HG03108 (cell line): ENCODE results near the gene ARHGEF10L.

Experiments used
- ATAC-seq: cut with Tn5 transposase; IDR thresholded peaks from one replicate; pipeline ENCODE4 v1.9.1; 2021; ENCODE audit warnings: moderate library complexity; ENCODE audit not compliant: unreplicated experiment

The ARHGEF10L gene

DNA sequence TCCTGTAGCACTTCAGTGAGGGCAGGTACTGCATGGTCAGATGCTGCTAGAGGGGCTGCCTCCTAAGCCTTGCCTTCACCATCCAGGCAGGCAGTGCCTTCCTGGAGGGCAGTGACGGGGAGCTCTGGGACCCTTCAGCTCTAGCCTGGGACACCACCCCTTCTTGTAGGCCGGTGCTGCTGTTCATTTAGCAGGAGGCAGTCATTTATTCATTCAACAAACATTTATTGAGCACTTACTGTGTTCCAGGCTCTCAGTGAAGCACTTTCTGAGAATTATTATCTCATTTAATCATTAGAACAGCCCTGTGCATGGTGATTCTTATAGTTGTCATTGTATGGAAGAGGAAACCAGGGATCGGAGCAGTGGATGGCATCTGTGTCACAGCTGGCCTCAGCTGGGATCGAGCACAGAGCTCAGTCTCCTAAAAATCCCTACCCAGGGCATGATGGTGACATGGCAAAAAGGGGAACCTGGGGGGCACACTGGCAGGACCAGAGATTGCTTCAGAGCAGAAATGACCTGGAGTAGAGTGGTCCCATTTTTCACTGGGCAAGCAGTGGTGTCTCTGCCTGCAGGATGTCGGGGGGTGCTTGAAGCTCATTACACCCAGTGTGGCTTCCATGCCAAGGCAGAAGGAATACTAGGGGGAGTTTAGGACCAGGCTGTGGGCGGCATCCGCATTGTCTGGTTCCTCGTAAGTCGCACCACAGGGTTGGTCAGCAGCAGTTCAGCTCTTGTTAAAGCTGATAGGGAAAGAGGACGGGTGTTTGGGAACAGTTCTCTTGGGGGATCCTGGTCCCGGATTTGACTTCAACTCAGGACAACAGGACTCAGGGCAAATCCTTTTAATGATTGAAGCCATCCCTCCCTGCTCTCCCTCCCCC, 28.8 kb downstream of the ARHGEF10L start:
- ATAC-seq: no peak

DNA sequence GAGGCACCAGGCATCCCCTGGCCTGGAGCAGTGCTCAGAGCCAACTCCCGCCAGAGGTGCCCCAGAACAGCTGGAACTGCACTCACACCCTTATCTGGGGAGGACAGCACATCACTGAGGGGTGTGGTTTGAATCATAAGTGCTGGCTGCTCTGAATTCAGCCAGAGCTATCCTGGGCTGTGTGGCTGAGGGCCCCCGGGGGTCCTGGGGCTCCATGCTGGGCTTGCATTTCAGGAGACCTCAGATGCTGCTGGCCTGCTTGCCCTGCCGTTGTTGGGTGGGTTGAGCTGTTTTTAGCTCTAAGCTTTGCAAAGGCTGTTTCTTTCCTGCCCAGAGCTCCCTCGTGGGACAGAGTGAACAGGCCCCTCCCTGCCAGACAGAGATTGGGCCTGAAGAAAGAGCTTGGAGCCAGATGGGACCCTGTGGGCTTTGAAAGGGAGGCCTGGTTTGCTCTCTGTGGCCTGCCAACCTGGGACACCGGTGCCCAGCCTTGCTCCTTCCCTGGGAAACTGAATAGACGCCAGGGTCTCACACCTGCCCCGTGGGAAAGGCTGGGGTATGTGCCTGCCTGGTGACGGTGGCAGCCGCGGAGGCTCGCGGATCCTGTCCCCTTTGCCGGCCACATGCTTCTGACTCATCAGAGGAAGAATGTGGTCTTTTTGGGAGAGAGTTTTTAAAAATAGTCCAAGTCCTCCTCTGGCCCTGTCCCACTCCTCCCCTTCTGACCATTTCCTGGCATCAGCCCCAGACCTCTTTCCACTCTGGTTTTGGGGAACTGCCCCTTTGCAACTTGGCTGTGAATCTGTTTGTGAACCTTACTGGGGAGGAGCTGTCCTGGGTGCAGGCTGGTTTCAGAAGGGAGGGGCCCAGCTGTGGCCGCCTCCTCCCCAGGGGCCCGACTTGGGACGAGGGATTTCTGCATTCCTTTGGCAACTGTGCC, 30.0 kb downstream of the ARHGEF10L start:
- no peak for ATAC-seq

DNA sequence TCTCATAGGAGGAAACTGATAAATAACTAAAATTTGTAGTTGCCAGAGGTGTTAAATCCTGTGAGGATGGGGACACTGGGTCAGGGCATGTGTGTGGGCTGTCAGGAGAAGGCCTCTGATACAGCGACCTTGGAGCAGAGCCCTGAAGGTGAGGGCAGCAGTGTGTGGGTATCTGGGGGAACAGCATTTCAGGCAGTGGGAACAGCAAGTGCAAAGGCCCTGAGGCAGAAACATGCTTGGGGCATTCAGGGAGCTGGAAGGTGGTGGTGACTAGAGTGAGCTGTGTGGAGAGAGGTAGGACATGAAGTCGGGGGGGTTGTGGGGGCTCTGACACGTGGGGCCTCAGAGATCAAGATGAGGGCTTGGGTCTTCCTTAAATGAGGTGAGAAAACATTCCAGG, 30.7 kb downstream of the ARHGEF10L start:
- ATAC-seq: no peak

DNA sequence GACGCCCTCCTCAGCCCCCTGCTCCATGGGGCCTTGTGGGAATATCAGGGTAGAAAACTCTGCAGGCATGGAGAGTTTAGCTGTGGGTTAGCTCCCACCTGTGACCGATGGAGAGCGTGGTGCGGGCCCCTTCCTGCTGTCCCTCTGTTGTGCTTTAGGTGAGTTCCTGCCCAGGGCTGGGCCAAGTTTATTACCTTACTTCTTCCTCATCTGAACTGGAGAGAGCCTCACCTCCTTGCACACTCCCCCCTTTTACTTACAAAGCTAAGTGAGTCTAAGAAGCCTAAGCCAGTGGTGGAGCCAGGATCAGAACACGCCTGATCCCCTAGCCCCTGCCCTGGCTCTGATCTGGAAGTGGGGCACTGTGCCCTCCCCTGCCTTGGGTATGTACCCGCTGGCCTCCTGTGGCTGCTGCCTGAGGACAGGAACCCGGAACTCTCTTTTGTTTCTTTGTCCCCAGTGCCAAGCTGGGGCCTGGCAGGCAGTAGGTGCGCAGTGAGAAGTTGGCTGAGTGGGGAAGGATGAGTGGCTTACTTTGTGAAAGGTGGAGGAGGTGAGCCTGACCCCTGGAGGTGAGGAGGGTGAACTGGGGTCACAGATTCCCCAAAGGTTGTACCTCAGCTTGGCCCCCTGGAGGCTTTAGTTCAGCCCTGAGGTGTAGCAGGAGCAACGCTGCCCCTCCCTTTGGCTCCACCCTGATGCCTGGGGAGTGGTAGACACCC, 32.9 kb downstream of the ARHGEF10L start:
- no peak for ATAC-seq

DNA sequence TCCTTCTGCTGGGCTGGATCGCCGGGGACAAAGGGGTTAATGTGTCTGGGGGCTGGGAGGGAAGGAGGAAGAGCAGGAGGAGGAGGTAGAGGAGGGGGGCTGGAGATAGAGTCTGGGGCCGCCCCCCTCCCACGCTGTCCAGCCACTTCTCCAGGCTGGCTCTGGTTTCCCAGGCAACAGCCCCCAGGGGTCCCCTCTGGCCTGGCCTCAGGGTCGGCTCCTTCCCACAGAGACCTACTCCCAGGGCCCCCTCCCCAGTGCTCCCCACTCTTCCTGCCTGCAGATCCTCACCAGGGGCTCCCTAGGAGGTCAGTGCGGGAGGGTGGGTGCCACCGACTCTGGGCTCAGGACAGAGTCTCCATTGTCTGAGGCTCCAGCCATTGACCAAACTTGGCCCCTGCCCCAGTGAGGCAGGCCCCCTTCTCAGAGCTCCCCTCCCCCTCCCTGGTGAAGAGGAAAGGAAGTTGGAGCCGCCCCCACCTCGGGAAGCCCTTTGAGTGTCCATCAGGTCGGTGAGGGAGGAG, 34.1 kb downstream of the ARHGEF10L start:
- no peak for ATAC-seq

DNA sequence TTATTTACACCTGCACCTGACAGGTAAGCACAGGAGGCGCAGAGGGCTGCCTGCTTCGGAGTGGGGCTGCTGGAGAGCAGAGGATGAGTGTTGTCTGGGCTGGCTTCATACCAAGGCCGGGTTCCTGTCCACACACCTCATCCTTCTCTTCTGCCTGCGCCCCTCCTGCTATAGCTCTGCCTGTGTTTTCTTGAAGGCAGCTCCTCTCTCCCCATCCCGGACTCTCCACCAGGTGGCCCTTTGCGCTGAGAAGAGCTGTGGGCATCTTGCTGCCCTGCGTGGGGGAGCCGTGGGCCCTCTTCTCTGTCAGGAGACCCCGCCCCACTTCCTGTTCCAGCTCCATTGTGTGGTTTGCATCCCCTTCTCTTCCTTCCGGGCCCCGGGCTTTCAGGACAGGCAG, 35.0 kb downstream of the ARHGEF10L start:
- no peak for ATAC-seq

DNA sequence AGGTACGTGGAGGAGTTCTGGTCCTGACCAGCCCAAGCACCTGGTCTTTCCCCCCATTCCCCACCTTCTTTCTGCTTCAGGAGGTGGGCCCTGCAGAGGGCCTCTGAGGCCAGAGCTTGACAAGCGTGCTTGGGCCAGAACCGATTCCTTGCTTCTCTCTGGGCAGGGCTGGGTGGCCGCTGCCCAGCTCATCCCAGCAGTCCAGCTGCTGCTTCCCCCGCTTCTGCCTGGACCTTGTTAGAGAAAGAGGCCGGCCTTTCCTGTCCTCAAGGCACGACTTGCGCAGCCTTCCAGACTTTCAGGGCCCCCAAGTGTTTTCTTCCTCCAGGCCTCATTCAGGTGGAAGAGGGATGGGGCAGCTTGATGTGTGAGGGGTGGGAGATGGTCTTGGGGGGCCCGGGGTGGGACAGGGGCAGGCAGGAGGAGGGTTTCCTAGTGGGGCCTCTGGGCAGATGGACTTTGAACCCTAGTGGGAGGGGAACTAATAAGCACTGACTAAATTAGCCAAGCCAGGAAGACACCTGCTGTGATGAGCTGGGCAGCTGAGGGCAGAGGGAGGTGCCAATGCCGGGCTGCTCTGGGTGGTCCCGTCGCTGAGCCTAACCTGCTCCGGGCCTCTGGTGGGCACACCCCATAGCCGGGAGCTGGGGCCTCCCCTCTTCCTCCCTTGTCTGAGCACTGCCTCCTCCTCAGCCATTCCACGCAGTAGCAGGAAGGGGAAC, 36.5 kb downstream of the ARHGEF10L start:
- no peak for ATAC-seq

DNA sequence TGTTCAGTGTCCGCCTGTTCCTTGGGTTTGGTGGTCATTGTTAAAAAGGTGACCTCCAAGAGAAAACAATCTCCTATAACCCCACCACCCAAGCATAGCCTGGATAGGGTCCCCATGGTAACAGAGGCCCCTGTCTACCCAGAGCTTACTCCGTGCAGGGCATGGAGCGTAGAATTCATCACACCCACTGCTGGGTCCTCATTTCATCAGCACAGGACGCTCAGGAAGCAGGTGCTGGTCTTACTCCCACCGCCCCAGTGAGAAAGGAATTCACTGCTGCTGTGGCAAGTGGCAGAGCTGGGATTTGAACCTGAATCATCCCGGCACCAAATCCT, 37.0 kb downstream of the ARHGEF10L start:
- ATAC-seq: no peak

DNA sequence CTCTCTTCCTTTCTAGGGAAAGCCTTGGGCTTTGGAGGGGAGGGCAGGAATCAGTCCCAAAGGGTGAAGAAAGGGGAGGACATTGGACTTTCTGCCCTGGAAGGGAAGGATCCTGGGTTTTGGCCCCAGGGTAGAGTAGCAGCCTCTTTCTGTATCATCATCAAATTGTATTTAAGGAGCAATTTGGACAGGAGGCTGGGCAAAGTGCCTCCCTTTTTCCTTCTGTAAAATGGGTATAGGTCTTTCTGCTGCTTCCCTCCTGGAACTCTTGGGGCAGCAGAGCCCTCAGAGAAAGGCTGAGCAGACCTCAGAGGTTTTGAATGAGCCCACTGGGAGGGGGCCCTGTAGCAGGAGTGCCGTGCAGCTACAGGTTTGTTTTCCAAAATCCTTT, 38.4 kb downstream of the ARHGEF10L start:
- no peak for ATAC-seq

DNA sequence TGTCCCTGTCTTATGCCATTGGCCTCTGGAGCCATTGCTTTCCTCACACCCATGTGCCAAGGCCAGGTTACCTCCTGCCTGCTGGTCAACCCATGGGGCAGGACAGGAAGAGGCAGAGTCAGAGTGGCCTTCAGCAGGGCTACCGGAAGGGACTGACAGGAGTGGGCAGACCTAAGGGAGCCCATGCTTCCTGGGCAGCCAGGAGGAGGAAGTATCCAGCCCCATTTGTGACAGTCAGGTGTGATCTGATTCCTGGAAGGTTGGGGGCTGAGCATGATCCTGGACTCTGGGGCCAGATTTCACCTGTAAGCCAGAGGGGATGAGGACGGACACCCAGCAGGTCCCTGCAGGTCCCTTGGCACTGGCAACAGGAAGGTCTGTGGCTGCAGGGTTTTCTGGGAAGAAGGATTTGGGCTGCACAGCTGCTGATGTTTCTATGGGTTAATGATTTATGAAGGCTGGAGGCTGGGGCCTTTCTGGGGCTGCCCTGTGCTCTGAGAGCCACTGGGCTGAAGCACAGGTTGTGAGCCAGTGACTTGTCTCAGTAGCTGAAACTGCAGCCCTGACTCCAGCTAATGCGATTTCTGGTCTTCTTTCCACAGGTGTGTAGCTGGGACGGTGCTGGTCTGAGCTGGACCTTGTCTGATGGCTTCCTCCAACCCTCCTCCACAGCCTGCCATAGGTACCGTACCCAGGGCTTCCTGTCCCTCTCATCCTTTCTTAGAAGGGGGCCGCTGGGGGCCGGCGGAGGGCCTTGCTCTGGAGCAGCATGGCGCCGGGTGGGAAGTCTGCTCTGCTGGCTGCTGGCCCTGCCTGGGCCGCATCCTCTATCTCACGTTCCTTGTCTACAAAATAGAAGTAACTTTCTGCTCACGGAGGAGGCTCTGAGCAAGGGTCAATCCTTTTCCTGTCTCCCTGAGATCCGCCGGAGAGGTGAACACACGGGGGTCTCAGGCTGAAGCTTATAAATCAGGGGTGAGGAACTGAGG, 40.7 kb downstream of the ARHGEF10L start:
- ATAC-seq: no peak

DNA sequence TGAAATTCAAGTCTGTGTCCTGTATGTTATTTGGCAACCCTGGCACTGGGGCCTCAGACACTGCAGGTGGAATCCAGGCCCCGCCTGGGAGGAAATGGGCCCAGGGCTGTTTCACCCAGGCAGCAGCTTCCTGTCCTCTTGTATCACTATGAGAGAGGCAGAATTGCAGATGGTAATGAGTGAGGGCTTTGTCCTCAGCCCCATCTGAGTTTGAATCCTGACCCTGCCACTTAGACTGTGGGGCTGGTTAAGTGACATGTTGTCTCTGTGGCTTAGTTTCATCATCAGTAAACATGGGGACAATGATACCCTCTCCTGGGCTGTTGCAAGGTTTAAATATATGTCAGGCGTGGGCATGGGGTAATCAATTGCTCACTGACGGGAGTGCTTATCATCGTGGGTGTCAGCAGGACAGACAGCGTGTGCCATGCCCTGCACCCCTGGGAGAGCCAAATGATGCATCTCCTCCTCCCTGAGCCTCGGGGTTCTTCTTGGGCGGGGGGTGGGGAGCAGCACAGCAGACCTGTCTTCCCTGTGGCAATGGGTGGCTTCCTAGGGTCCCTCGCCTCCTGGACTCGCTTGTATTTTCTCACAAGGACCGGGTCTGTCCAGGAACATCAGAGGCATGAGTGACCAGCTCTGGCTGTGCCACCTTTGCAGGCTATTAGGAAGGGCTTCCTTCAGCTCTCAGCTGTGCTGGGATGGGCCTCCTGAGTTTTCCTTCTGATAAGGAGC, 42.1 kb downstream of the ARHGEF10L start:
- no peak for ATAC-seq

DNA sequence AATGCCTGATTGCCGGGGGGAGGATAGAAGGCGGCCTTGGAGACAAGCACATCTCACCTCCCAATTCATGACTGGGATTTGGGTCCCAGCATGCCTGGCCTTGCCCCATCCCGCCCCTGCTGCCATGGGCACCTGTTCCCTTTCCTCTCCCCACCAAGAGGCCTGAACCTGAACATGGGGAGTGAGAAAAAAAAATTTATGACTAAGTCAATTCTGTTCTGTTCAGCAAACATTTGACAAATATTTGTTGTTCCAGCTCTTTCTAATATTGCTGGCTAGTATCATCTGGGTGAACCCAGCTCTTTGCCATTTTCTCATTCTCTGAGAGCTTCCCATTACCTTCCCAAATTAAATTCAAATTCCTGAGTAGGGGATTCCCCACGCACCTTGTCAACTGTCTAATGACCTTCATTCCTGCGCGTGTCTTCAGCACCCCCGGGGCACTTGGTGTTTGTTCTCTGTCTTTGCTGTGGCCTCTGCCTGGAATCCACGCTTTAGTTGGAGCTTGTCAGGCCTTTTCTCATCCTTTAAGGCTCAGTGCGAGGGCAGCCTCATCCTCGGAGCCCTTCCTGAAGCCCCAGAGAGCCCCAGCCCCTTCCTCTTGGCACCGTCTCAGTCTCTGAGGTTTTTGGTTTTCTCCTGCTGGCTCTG, 42.8 kb downstream of the ARHGEF10L start:
- no peak for ATAC-seq

DNA sequence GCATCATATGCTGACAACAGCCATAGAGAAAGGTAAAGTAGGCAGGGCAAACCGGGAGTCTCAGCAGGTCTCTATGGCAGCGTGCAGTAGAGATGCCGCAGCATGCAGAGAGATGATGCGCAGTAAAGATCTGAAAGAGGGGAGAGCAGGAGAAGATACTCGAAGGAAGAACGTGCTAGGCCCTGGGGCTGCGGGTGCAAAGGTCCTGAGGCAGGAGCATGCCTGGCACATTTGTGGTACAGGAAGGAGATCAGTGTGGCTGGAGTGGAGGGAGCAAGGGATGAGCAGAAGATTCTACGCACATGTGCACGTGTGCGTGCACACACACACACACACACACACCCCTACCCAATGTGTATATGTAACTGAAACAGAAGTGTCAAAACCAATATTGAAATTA, 45.0 kb downstream of the ARHGEF10L start:
- no peak for ATAC-seq

DNA sequence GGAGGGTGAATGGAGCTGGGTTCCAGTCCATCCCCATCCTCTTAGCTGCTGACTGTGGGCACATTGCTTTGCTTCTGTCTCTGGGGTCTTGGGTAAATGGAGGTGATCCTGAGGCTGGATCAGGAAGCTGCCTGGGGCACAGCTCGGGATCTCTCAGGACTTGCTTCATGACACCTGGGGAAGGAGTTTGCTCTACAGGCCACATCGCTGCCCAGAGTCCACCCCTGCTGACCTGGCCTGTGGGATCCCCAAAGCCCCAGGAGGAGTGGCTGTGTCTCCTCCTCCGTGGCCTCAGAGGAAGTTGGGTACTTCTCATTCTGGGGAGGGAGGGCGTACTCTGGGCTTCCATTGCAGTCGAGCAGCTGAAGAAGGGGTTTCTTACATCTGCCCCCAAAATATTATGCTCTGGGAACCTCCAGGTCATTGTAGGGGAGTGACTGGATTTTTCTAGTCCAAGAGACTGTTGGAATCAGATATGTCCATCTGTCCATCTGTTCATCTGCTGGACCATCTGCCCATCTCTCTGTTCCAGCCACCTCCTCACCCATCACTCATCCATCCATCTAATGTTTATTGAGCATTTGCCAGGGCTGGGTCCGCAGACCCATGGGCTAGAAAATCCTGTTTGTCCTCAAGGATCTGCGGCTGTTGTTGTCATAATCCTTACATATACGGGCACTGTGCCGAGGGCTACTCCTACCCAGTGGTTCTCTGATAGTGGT, 45.9 kb downstream of the ARHGEF10L start:
- no peak for ATAC-seq

DNA sequence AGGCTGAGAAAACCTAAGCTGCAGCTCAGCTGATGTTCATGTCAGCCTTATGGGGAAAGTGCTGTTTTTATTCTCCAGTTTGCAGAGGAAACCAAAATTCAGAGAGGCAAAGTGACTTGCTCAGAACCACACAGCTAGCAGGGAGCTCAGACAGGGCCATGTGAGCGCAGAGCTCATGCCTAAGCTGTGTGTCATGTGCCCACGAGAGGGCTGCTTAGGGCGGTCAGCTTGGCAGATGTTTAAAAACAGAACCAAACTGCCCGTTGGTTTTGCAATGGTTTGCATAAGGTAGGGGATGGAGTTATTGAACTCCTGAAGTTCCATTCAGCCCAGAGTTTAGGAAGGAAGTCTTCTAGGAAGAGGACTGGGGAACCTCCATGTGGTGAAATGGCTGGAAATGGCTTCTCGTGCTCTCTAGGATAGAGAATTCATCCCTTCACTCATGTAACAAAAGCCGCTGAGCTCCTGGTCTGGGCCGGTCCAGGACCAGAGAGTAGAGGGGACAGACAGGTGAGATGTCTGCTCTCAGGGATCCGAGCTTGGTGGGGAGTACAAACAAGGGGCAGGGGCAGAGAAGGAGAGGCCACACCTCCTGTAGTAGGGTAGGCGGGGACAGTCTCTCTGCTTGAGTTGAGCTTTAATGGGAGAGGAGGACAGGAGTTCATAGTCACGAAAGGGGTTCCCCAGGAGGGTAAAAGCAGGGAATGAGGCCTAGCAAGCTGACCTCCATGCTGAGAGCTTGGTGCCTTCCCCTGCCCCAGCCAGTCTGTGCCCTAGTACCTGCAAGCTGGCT, 46.9 kb downstream of the ARHGEF10L start:
- ATAC-seq: no peak

DNA sequence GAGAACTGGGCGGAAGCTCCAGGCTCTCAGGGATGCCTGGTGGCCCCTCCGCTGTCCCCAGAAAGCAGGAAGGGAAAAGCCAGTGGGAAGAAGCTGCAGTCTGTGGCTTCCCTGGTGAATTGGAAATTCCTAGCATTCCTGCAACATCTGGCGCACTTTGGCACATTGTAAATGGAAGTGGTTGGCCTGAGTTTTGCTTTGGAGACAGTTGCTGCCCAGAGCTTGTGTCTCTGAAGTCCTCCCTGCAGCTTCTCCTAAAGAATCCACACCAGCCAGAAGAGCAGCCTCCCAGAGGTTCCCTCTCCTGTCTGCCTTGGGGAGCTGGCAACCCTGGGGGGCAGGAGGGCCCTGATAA, 48.2 kb downstream of the ARHGEF10L start:
- no peak for ATAC-seq
